HG02642 (cell line): ENCODE results near the gene SGTA.

Source experiments
- ATAC-seq: cut with Tn5 transposase; IDR thresholded peaks from one replicate; pipeline ENCODE4 v1.9.1; 2021; ENCODE audit warnings: mild to moderate bottlenecking; ENCODE audit not compliant: unreplicated experiment, poor library complexity

The SGTA gene

DNA sequence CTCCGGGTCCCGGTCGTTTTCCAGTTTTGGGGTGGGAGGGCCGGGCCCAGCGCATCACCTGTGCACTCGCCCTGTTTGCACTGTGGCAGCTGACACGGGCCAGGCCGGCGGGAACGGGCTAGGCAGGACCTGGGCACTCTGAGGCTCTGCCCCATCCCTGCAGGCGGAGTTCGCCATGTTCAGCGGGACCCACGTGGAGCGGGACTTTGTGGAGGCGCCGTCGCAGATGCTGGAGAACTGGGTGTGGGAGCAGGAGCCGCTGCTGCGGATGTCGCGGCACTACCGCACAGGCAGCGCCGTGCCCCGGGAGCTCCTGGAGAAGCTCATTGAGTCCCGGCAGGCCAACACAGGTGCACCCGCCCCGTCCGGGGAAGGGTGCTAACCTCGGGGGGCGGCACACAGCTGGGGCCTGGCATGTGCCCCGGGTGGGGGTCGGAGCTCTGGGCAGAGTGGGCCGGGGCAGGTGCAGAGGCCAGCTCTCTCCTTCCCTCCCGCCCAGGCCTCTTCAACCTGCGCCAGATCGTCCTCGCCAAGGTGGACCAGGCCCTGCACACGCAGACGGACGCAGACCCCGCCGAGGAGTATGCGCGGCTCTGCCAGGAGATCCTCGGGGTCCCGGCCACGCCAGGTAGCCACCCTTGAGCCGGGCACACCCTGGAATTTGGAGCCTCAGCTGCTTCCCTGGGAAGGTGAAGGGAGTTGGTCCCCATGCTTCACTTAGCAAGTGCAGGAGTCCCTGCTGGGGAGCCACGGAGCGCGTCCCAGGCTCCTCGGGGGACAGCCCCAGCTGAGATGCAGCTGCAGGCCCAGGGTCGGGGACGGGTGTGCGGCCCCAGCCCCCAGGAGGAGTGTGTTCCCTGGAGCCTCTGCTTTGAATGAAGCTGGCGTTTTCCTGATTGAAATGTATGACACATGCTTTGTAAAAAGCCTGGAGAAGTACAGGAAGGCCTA lies 27.3 kb upstream of the SGTA start:
- no peak for ATAC-seq

DNA sequence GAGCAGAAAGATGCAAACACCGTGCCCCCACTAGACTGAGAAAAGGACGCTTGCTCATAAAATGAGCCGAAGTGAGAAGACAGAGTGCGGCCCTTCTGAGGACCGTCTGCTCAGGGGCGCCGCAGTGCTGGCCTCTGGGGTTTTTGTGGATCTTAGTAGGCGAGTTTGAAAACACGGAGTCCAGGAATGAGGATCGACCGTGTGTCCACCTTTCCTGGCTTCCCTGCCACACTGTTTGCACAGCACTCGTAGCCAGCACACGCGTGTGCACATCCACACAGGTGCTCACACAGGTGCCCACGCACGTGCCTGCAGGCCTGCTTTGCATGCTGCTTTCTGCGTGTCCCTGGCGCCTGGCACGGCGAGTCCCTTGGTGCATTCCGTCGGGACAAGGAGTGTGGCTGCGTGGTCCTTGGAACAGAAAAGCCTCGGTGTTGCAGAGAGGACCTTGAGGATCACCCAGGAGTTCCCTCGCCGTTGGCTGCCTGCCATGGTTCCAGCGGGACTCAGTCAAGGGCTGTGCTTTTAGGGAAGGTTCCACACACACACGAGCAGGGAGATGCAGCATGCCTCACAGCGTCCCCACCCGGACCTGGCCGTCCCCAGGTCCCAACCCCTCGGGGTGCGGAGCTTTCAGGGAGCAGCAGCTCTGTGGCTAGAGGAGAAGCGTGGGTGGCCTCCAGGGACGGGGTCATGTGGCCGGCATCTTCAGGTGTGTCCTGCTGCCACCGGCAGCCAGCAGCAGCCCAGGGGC lies 26.5 kb upstream of the SGTA start:
- ATAC-seq: no peak

DNA sequence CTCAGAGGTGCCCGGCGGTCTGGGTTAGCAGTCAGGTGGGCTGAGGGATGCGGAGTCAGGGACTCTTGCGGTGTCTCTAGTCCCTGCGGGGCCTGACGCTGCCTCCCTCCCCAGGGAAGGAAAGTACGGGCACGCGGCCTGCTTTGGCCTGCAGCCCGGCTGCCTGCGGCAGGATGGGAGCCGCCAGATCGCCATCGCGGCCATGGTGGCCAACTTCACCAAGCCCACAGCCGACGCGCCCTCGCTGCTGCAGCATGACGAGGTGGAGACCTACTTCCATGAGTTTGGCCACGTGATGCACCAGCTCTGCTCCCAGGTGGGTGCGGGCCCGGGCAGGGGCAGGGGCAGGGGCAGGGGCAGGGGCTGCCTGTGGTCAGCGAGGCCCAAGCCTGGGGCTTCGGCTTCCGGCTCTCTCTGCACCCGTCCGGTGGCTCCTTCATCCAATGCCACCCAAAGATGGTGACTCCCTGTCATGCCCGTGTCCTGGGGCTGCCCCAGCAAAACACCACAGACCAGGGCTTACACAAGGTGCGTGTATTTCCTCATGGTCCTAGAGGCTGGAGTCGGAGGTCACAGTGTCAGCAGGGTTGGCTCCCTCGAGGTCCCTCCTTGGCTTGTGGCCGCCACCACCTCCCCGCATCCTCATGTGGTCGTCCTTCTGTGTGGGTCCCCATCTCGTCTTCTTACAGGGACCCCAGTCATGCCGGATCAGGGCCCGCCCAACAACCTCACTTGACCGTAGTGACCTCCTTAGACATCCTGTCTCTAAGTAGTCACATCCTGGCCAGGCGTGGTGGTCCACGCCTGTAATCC lies 25.3 kb upstream of the SGTA start:
- no peak for ATAC-seq

DNA sequence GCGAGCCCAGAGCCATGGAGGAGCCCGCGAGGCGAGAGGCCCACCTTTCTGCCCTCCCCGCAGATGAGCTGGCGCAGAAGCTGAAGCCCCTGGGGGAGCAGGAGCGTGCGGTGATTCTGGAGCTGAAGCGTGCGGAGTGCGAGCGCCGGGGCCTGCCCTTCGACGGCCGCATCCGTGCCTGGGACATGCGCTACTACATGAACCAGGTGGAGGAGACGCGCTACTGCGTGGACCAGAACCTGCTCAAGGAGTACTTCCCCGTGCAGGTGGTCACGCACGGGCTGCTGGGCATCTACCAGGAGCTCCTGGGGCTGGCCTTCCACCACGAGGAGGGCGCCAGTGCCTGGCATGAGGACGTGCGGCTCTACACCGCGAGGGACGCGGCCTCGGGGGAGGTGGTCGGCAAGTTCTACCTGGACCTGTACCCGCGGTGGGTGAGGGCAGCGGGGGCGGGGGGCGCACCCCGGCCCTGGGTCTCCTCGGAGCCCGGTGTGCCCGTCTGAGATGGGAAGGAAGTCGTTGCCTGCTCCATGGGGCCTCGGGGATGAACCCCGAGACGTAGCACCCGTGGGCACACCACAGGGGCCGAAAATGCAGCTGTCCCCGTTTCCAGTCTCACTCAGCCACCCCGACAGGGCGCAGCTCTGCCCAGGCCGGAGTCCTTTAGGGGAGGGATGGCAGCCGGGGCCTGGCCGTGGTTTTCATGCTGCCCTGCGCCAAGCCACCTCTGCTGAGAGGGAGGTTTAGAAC lies 24.5 kb upstream of the SGTA start:
- no peak for ATAC-seq

DNA sequence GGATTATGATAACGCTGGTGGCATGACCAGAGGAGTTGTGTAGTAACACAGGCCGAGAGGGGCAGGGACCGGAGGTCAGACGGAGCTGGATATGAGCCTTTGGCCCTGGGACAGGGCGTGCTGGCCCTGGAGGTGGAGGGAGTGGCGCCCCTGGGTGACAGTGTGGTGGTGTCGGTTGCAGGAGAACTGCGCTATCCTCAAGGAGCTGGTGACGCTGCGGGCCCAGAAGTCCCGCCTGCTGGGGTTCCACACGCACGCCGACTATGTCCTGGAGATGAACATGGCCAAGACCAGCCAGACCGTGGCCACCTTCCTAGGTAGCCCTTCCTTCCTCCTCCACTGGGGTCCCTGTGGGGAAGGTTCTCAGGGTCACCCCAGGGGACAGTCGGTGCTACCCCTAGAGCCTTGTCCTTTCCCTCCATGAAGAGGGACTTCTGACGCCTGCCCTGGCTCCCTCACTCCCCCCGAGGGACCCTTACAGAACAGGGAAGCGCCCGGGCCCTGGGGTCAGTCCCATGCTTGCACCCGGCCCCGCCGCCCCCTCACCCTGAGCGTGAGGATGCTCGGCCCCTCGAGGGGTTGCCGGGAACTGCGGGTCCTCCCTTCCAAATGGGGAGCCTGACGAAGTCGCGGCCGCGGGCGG lies 23.8 kb upstream of the SGTA start:
- ATAC-seq: no peak

DNA sequence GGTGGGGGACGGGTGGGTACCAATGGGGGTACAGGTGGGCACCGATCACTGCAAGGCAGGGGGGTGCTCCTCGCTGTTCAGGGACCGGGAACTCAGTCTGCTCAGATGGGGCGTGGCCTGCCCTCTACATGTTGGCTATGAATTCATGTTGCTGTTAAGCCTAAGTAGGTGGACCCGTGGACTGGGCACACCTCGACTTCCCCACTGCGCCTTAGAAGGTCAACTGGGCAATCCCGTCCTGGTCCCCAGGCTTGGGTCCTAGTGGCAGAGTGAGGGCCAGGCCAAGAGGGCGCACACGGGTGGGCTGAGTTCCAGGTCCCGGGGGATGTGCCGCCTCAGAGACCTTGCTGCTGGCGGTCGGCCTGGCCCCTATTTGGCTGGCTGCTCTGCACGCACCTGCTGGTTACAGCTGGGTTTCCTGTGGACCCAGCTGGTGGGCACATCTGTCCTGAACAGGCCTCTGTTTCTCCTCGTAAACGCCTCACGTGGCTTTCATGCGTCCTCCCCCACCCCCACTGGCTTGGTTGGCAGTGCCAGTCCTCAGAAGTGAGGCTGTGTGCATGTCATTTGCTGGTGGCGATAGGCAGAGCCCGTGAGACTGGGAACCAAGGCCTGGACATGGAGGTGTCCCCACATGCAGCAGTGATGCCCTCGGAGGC lies 23.0 kb upstream of the SGTA start:
- ATAC-seq: no peak

- no peak for ATAC-seq
These were observed 22.3 kb upstream of the SGTA start for GRCh38 chr19:2805261-2805900.

GRCh38 chr19:2804156-2805004 lies 21.3 kb upstream of the SGTA start:
- ATAC-seq: no peak

- no peak for ATAC-seq
These were observed 20.5 kb upstream of the SGTA start for GRCh38 chr19:2803486-2804155.

GRCh38 chr19:2802826-2803225 lies 19.8 kb upstream of the SGTA start:
- ATAC-seq: no peak

GRCh38 chr19:2800506-2800905 lies 17.4 kb upstream of the SGTA start:
- no peak for ATAC-seq

- ATAC-seq: no peak
These were observed 16.4 kb upstream of the SGTA start for GRCh38 chr19:2799273-2800020.

- no peak for ATAC-seq
These were observed 15.7 kb upstream of the SGTA start for GRCh38 chr19:2798733-2799132.

GRCh38 chr19:2798158-2798685 lies 15.1 kb upstream of the SGTA start:
- ATAC-seq: no peak

DNA sequence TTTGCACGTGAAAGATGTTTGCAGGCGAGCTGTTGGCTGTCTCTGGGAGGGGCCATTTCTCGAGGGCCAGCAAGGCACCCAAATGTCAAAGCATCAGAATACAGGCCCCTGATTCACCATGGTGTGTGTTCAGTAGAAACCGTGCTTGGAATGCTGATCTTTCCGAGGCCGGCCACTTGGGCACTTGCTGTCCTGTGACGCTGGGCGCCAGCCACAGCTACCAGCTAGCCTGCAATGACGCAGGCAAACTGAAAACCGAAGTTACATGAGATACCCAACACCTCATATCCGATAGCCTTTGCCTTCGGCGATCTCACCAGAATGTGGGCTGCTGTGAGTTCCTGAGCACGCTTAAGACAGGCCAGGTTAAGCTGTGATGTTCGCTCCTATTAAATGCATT lies 14.2 kb upstream of the SGTA start:
- ATAC-seq: no peak

DNA sequence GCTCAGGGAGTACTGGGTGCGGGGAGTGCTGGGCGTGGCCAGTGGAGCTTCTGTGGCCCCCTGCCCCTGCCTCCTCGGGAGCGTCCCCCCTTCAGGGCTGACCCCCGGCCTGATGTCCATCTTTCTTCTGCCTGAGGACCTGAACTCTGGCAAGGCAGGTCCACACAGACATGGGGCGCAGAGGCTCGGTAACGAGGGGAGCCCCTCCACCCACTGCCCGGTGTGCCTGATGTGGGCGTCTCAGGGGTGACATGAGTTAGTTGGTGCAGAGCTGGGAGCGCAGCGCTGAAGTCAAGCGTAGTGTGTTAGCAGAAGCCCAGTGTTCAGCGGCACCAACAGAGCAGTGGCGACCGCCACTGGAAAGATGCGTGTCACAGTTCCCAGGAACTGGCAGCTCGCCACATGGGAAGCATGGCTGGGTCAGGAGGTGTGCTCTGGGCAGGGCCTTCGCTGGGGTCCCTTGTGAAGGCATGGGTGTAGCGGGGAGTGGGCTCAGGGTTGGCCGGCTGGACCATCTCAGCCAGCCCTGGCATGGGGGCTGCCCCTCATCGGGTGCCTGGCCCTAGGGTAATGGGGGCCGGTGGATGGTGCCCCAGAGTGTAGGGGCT lies 13.7 kb upstream of the SGTA start:
- ATAC-seq: no peak
